ENCODE data around the gene APOBEC4. TPM values are rescaled to one million over a fixed set of nuclear protein-coding genes. Genes with fewer than 3 reads are reported as not detected.
"Not testable (repeated sequence)": the region's sequence is repeated elsewhere in the genome, so short reads cannot be mapped to it uniquely, and the experiment has no call there.

APOBEC4 gene
- total RNA-seq, 1 experiment from 2014 or later, result not detected

DNA sequence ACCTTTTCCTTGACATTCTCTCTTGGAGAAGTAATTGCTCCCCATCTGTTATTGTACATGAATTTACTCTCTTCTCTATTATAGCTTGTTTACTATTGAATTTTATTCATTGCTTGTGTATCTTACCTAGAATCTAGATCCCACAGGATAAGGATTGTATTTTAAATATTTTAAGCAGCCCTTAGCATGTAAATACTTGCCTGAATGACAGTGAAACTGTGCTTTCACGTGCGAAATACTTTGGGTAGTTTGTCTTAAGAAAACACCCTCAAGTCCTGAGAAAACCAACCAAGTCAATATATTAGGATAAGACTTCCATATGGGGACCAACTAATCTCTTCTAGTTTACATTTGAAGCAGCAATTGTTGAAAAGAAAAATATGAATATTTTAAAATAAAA is 32.8 kb downstream of the APOBEC4 start:
- no TSS peak for BruUV-seq (replicated peaks)
- Histone ChIP-seq H3K27me3 (ENCODE audit: control insufficient read depth, insufficient read depth, low read length) (no peaks in the 10 kb centered on the region), H3K4me3 (ENCODE audit: low read depth in 2 of 2, low read length in 2 of 2) (no peak overlapping the region), H3K36me3 (ENCODE audit: control insufficient read depth, insufficient read depth, low read length) (no peaks in the 10 kb centered on the region), H3K9me3 (ENCODE audit: control insufficient read depth, insufficient read depth, low read depth, low read length) (no peaks in the 10 kb centered on the region), H3K27ac (ENCODE audit: low read length) (no peak overlapping the region), H3K4me1 (ENCODE audit: control insufficient read depth, insufficient read depth, low read length) (no peaks in the 10 kb centered on the region)
- intact Hi-C loops (cut with micrococcal nuclease; ENCODE audit: unreplicated experiment), result loop anchor here (5.0 kb wide), 2 partner anchors 148 to 338 kb away; partner anchors contain the start of gene SMG7
- ChIA-PET CTCF (no interaction called here), POLR2A (no interaction called here)
- ATAC-seq (no peak), DNase-seq (ENCODE audit: low read depth, low spot score) (no peak)
- in situ Hi-C loops (cut with HindIII; ENCODE audit: low pct_unique_long_range_greater_than_20kb, low sequenced_read_pairs), result no loop called here
- TF ChIP-seq, protein P1, sequence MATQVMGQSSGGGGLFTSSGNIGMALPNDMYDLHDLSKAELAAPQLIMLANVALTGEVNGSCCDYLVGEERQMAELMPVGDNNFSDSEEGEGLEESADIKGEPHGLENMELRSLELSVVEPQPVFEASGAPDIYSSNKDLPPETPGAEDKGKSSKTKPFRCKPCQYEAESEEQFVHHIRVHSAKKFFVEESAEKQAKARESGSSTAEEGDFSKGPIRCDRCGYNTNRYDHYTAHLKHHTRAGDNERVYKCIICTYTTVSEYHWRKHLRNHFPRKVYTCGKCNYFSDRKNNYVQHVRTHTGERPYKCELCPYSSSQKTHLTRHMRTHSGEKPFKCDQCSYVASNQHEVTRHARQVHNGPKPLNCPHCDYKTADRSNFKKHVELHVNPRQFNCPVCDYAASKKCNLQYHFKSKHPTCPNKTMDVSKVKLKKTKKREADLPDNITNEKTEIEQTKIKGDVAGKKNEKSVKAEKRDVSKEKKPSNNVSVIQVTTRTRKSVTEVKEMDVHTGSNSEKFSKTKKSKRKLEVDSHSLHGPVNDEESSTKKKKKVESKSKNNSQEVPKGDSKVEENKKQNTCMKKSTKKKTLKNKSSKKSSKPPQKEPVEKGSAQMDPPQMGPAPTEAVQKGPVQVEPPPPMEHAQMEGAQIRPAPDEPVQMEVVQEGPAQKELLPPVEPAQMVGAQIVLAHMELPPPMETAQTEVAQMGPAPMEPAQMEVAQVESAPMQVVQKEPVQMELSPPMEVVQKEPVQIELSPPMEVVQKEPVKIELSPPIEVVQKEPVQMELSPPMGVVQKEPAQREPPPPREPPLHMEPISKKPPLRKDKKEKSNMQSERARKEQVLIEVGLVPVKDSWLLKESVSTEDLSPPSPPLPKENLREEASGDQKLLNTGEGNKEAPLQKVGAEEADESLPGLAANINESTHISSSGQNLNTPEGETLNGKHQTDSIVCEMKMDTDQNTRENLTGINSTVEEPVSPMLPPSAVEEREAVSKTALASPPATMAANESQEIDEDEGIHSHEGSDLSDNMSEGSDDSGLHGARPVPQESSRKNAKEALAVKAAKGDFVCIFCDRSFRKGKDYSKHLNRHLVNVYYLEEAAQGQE (IDR thresholded peaks at IDR 0.05; ENCODE audit: insufficient read depth in 1 of 2, low read depth in 2 of 2, low read length in 1 of 2), result no peak
- TF ChIP-seq CTCF (IDR thresholded peaks at IDR 0.05), result no peak
- TF ChIP-seq POLR2AphosphoS5 (IDR thresholded peaks at IDR 0.05; ENCODE audit: low read depth, low read length), result no peak
- no peak for TF ChIP-seq SIN3A (IDR thresholded peaks at IDR 0.05; ENCODE audit: borderline replicate concordance, insufficient read depth, low read depth, low read length)
- TF ChIP-seq TCF7L2 (IDR thresholded peaks at IDR 0.05; ENCODE audit: low read depth, low read length), result no peak

- no TSS peak for BruUV-seq (replicated peaks)
- no peaks in the 10 kb centered on the region for H3K27me3 ChIP-seq (ENCODE audit: control insufficient read depth, insufficient read depth, low read length)
- TF ChIP-seq SIN3A (IDR thresholded peaks at IDR 0.05; ENCODE audit: borderline replicate concordance, insufficient read depth, low read depth, low read length) (no peak), TCF7L2 (IDR thresholded peaks at IDR 0.05; ENCODE audit: low read depth, low read length) (no peak), CTCF (IDR thresholded peaks at IDR 0.05) (no peak), POLR2AphosphoS5 (IDR thresholded peaks at IDR 0.05; ENCODE audit: low read depth, low read length) (no peak)
- TF ChIP-seq, protein P1 (IDR thresholded peaks at IDR 0.05; ENCODE audit: insufficient read depth in 1 of 2, low read depth in 2 of 2, low read length in 1 of 2), result no peak
- no peaks in the 10 kb centered on the region for H3K4me1 ChIP-seq (ENCODE audit: control insufficient read depth, insufficient read depth, low read length)
- no peak for ATAC-seq
- no peak overlapping the region for H3K27ac ChIP-seq (ENCODE audit: low read length)
- DNase-seq (ENCODE audit: low read depth, low spot score), result no peak
- in situ Hi-C loops (cut with HindIII; ENCODE audit: low pct_unique_long_range_greater_than_20kb, low sequenced_read_pairs) (no loop called here), intact Hi-C loops (cut with micrococcal nuclease; ENCODE audit: unreplicated experiment) (loop anchor here (5.0 kb wide), 2 partner anchors 147 to 337 kb away; partner anchors contain the start of gene SMG7)
- ChIA-PET CTCF (interaction anchor here (0.7 kb wide), 1 partner anchor 395 kb away, joined by 3 read pairs; no protein-coding TSS in a partner anchor), POLR2A (no interaction called here)
- H3K9me3 ChIP-seq (ENCODE audit: control insufficient read depth, insufficient read depth, low read depth, low read length), result no peaks in the 10 kb centered on the region
- no peak overlapping the region for H3K4me3 ChIP-seq (ENCODE audit: low read depth in 2 of 2, low read length in 2 of 2)
- no peaks in the 10 kb centered on the region for H3K36me3 ChIP-seq (ENCODE audit: control insufficient read depth, insufficient read depth, low read length)
Measured at GRCh38 chr1:183619781-183620180, 33.3 kb downstream of the APOBEC4 start.

DNA sequence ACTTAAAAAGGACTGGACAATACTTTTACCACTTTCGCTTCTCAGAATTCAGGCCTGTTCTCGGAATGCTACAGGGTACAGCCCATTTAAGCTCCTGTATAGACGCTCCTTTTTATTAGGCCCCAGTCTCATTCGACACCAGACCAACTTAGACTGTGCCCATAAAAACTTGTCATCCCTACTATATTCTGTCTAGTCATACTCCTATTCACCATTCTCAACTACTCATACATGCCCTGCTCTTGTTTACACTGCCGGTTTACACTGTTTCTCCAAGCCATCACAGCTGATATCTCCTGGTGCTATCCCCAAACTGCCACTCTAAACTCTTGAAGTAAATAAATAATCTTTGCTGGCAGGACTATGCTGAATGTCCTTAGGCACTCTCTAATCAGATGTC is 34.9 kb downstream of the APOBEC4 start:
- CTCF ChIA-PET; in situ Hi-C loops (cut with HindIII; ENCODE audit: low pct_unique_long_range_greater_than_20kb, low sequenced_read_pairs); DNase-seq (ENCODE audit: low read depth, low spot score); H3K36me3 ChIP-seq (ENCODE audit: control insufficient read depth, insufficient read depth, low read length); ATAC-seq; H3K27me3 ChIP-seq (ENCODE audit: control insufficient read depth, insufficient read depth, low read length); H3K9me3 ChIP-seq (ENCODE audit: control insufficient read depth, insufficient read depth, low read depth, low read length); H3K27ac ChIP-seq (ENCODE audit: low read length); intact Hi-C loops (cut with micrococcal nuclease; ENCODE audit: unreplicated experiment); POLR2A ChIA-PET; H3K4me1 ChIP-seq (ENCODE audit: control insufficient read depth, insufficient read depth, low read length); BruUV-seq (replicated peaks); H3K4me3 ChIP-seq (ENCODE audit: low read depth in 2 of 2, low read length in 2 of 2): not testable (repeated sequence)

- H3K27ac ChIP-seq (ENCODE audit: low read length); H3K27me3 ChIP-seq (ENCODE audit: control insufficient read depth, insufficient read depth, low read length); CTCF ChIA-PET; H3K4me3 ChIP-seq (ENCODE audit: low read depth in 2 of 2, low read length in 2 of 2); H3K4me1 ChIP-seq (ENCODE audit: control insufficient read depth, insufficient read depth, low read length); H3K9me3 ChIP-seq (ENCODE audit: control insufficient read depth, insufficient read depth, low read depth, low read length); in situ Hi-C loops (cut with HindIII; ENCODE audit: low pct_unique_long_range_greater_than_20kb, low sequenced_read_pairs); ATAC-seq; BruUV-seq (replicated peaks); DNase-seq (ENCODE audit: low read depth, low spot score); intact Hi-C loops (cut with micrococcal nuclease; ENCODE audit: unreplicated experiment); H3K36me3 ChIP-seq (ENCODE audit: control insufficient read depth, insufficient read depth, low read length): not testable (repeated sequence)
- POLR2A ChIA-PET, result interaction anchor here (0.6 kb wide), 1 partner anchor 14 kb away, joined by 3 read pairs; no protein-coding TSS in a partner anchor
Measured at GRCh38 chr1:183612975-183613374, 40.1 kb downstream of the APOBEC4 start.

All from Panc1 (cell line).